Common myeloid progenitor, CD34-positive (primary cell): ENCODE results near the gene ZNF423.

Source experiments
- CTCF ChIA-PET: fragments of 350-600 bp; sonication (Branson Sonifier 250); formaldehyde crosslinking; loops from one replicate; lab custom pipeline; 2021; ENCODE audit warnings: antibody characterized with exemption; lab: Charles Lee
- POLR2A ChIA-PET: fragments of 350-600 bp; sonication (Branson Sonifier 250); formaldehyde crosslinking; loops from one replicate; lab custom pipeline; 2021; ENCODE audit warnings: antibody characterized with exemption; lab: Charles Lee
- DNase-seq, 3 donors: peaks; one replicate each; pipeline versions ENCODE4 v3.0.0 to v3.0.0-alpha.2; 2013
- H3K27ac ChIP-seq, 2 experiments: 1 replicate in 1 of 2; 2 replicates in 1 of 2; pipeline ENCODE4 v1.7.0; 2013; ENCODE audit warnings: inconsistent platforms in 2 of 2, low read length in 2 of 2, mild to moderate bottlenecking in 2 of 2, low read depth in 1 of 2, moderate library complexity in 1 of 2; ENCODE audit not compliant: severe bottlenecking in 2 of 2, insufficient read depth in 1 of 2, poor library complexity in 1 of 2
- H3K27me3 ChIP-seq, 5 experiments: replicated peaks in 2 of 5; 1 replicate in 3 of 5; 2 replicates in 2 of 5; pipeline versions ENCODE4 v1.6.1 to v1.7.0; 2013; ENCODE audit warnings: low read length in 4 of 5, mild to moderate bottlenecking in 2 of 5, moderate library complexity in 2 of 5, inconsistent platforms in 1 of 5; ENCODE audit not compliant: insufficient read depth in 5 of 5, control insufficient read depth in 4 of 5
- H3K36me3 ChIP-seq, 4 experiments: 1 replicate in 2 of 4; 2 replicates in 2 of 4; pipeline versions ENCODE4 v1.6.1 to v1.7.0; 2013; ENCODE audit warnings: low read length in 3 of 4, control low read depth in 1 of 4, mild to moderate bottlenecking in 1 of 4; ENCODE audit not compliant: control insufficient read depth in 4 of 4, insufficient read depth in 4 of 4
- H3K4me1 ChIP-seq, 4 experiments: 1 replicate in 3 of 4; 2 replicates in 1 of 4; pipeline versions ENCODE4 v1.6.1 to v1.7.1; 2013; ENCODE audit warnings: low read length in 3 of 4, mild to moderate bottlenecking in 3 of 4, control low read depth in 1 of 4, inconsistent platforms in 1 of 4, moderate library complexity in 1 of 4; ENCODE audit not compliant: control insufficient read depth in 4 of 4, insufficient read depth in 4 of 4; ENCODE audit errors: control extremely low read depth in 1 of 4
- H3K4me3 ChIP-seq, 7 experiments: 1 replicate in 4 of 7; 2 replicates in 3 of 7; pipeline versions ENCODE4 v1.5.1 to v1.7.0; 2013; ENCODE audit warnings: mild to moderate bottlenecking in 7 of 7, low read length in 6 of 7, moderate library complexity in 6 of 7, inconsistent platforms in 2 of 7, low read depth in 2 of 7, control low read depth in 1 of 7; ENCODE audit not compliant: insufficient read depth in 4 of 7, control insufficient read depth in 1 of 7; ENCODE audit errors: extremely low read depth in 1 of 7
- H3K9me3 ChIP-seq, 5 experiments: 1 replicate in 4 of 5; 2 replicates in 1 of 5; pipeline versions ENCODE4 v1.6.1 to v1.7.1; 2013; ENCODE audit warnings: low read length in 4 of 5, mild to moderate bottlenecking in 2 of 5, inconsistent platforms in 1 of 5, low read depth in 1 of 5, moderate library complexity in 1 of 5; ENCODE audit not compliant: control insufficient read depth in 4 of 5, insufficient read depth in 2 of 5; ENCODE audit errors: control extremely low read depth in 1 of 5
- WGBS: methylation state at CpG from one replicate; pipeline ENCODE4 v1.1.5; 2013; ENCODE audit not compliant: insufficient coverage; 5-methylcytosine and 5-hydroxymethylcytosine counted together

Gene ZNF423

GRCh38 chr16:49709057-49709456 is 146.9 kb downstream of the ZNF423 start:
- Histone ChIP-seq H3K27ac (no peak overlapping the region), H3K9me3 (no peaks in the 10 kb centered on the region), H3K4me3 (no peak overlapping the region), H3K36me3 (no peaks in the 10 kb centered on the region), H3K27me3 (no peaks in the 10 kb centered on the region), H3K4me1 (no peaks in the 10 kb centered on the region)
- WGBS: 85% methylated on average over 6 of the region's 12 CpGs
- POLR2A ChIA-PET: no interaction called here
- CTCF ChIA-PET: interaction anchor here (0.8 to 1.4 kb wide), 4 partner anchors 9 to 268 kb away, joined by 3 read pairs; no protein-coding TSS in a partner anchor
- peak in 1 of 3 donors; percentile 4 for DNase-seq

DNA sequence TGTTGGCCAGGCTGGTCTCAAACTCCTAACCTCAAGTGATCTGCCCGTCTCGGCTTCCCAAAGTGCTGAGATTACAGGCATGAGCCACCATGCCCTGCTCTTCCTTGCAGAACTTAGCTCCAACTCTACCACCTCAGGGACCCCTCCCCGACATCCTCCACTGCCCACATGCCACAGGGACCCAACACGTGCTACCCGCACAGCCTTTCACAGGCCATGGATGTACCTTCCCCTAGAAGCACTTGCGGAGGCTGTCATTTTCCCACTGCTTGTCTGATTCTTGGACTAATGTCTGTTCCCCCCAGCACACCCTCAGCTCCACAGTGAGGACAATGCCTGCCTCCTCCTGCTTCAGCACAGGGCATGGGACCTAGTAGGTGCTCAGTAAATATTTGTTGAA is 147.4 kb downstream of the ZNF423 start:
- CTCF ChIA-PET: interaction anchor here (0.8 to 1.4 kb wide), 5 partner anchors 10 to 268 kb away, joined by 3 read pairs; no protein-coding TSS in a partner anchor
- H3K36me3 ChIP-seq: no peaks in the 10 kb centered on the region
- POLR2A ChIA-PET: no interaction called here
- H3K4me3 ChIP-seq: no peak overlapping the region
- H3K27ac ChIP-seq: no peak overlapping the region
- H3K27me3 ChIP-seq: no peaks in the 10 kb centered on the region
- DNase-seq: no peak
- WGBS: 100% methylated on average over 5 of the region's 6 CpGs
- H3K4me1 ChIP-seq: no peaks in the 10 kb centered on the region
- H3K9me3 ChIP-seq: no peaks in the 10 kb centered on the region

DNA sequence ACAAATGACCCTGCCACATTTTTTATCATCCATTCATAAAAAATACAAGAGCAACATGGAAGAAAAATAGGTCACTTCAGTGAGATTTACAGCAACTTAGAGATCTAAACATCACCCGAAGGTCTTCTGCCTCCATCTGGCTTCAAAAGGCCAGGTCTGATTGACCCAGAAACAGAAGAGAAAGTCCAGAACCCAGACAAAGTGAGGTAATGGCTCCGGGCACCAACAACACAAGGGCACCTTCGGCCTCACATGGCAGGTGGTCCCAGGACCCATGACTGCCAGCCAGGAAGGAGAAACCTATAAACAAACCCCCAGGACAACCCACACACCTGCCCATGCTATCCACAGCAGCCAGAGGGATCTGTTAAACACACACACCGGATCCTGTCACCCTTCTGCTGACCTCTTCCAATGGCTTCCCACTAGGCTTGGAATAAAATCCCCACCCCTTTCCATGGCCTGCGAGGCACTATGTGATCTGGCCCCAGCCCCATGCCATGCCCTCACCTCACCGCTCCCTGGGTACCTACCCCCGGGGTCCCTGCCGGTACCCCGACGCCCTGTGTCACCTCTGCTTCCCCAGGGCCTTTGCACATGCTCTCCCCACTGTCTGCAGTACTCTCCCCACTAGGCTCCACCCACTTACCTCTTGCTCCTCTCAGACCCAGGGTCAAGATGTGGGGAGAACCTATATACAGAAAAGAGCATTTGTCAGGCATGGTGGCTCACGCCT is 149.1 kb downstream of the ZNF423 start:
- no peak overlapping the region for H3K27ac ChIP-seq
- no peaks in the 10 kb centered on the region for H3K36me3 ChIP-seq
- DNase-seq: no peak
- no peaks in the 10 kb centered on the region for H3K27me3 ChIP-seq
- H3K4me1 ChIP-seq: peaks cover 0 to 2% (median 0%) of the 10 kb centered on the region in 4 experiments
- no peaks in the 10 kb centered on the region for H3K9me3 ChIP-seq
- H3K4me3 ChIP-seq: no peak overlapping the region
- 96% methylated on average over 9 of the region's 11 CpGs for WGBS
- ChIA-PET CTCF (no interaction called here), POLR2A (no interaction called here)

DNA sequence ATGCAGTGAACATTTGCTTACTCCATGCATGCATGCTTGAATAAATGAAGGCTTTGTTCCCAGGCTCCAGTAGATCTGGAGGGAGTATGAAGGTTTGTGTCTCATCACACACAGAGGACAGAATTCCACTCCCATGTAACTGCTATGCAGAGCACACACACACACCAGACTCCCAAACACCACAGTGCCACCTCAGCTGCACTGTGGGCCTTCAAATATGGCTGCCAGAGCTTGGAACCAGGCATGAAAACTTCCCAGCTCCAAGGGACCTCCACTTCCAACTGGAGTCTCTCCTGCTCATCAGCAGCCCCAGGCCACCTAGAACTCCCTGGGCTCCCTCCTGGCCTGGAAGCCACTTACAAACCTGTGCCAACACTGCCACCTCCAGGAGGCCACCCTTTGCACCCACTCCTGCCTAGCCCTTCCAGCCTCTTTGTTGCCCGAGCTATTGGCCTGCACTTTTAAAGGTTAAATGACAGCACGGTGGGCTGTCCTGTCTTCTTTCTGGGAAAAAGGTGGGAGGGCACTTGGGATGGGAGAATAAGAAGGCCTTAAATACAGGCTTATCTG is 151.2 kb downstream of the ZNF423 start:
- WGBS: 100% methylated on average over 2 of the region's 2 CpGs
- ChIA-PET CTCF (no interaction called here), POLR2A (no interaction called here)
- no peaks in the 10 kb centered on the region for H3K36me3 ChIP-seq
- no peak overlapping the region for H3K27ac ChIP-seq
- DNase-seq: peak in 1 of 3 donors; percentile 9
- H3K9me3 ChIP-seq: no peaks in the 10 kb centered on the region
- no peak overlapping the region for H3K4me3 ChIP-seq
- H3K27me3 ChIP-seq: no peaks in the 10 kb centered on the region
- H3K4me1 ChIP-seq: peaks cover 0 to 16% (median 3%) of the 10 kb centered on the region in 4 experiments

DNA sequence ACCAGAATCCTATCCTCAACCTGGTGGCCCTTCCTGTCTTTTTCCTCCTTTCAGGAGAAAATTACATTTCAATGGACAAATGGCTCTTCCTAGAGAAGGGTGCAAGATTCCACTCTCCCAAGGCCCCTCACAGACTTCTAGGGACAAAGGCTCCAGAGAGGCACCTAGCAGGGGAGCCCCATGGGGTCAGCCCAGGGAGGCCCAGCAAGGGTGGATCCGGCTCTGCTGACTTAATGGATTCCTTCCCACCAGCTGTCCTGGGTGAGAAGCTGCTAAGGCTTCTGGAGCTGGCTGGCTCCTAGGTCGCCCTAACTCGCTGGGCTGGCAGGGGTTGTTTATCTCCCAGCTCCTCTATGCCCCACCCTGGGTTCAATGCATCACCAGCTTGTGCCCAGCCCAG is 152.4 kb downstream of the ZNF423 start:
- no peaks in the 10 kb centered on the region for H3K27me3 ChIP-seq
- H3K4me3 ChIP-seq: no peak overlapping the region
- WGBS: 95% methylated on average over 3 of the region's 3 CpGs
- ChIA-PET POLR2A (no interaction called here), CTCF (no interaction called here)
- H3K9me3 ChIP-seq: no peaks in the 10 kb centered on the region
- H3K36me3 ChIP-seq: no peaks in the 10 kb centered on the region
- DNase-seq: no peak
- peaks cover 0 to 23% (median 3%) of the 10 kb centered on the region in 4 experiments for H3K4me1 ChIP-seq
- no peak overlapping the region for H3K27ac ChIP-seq

- CTCF ChIA-PET: interaction anchor here (1.0 kb wide), 3 partner anchors 8 to 183 kb away, joined by 3 read pairs; no protein-coding TSS in a partner anchor
- POLR2A ChIA-PET: no interaction called here
- DNase-seq: no peak
- Histone ChIP-seq H3K27ac (no peak overlapping the region), H3K27me3 (peaks cover 0 to 2% (median 0%) of the 10 kb centered on the region in 5 experiments), H3K9me3 (no peaks in the 10 kb centered on the region), H3K4me3 (no peak overlapping the region), H3K36me3 (no peaks in the 10 kb centered on the region), H3K4me1 (peaks cover 0 to 33% (median 7%) of the 10 kb centered on the region in 4 experiments)
- 97% methylated on average over 15 of the region's 15 CpGs for WGBS
Measured at GRCh38 chr16:49701789-49702494, 154.0 kb downstream of the ZNF423 start.
